CD4-positive, alpha-beta T cell treated with Interleukin-2 at 100 ng/mL for 4 hours (primary cell): ENCODE results near the gene PPP1R14D.
A peak's percentile ranks its signal among the peaks of the same experiment; 100 is the strongest.

Experiments
- DNase-seq: peaks from one replicate; pipeline ENCODE4 v3.0.0-alpha.2; 2020; ENCODE audit warnings: low spot score

The PPP1R14D gene

DNA sequence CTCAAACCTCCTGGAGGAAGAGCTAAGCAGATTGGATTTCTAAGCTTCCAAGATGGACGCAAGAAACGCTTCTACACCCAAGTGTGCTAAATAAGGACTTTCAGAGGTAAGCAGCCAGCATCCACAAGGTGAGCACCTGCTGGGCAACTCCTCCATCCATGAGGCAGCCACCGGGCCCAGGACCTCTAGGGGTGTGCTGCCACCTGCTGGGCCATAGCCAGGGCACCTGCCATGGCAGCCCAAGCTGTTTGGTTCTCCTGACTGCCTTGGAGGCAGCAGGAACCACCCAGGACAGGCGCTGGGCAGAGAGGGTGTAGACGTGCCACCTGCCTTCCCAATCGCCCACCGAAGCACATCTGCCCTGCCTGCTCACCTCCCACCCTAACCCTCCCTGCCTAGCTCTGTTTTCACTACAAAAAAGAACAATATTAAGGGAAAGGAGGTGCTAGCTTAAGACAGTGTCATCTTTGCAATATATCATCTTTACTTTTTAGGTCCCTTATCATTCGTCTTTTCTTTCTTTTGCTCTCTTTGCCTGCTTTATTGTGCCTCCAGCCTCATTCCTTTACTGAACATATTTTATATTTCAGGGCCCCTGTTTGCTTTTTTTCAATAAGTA is 45.8 kb downstream of the PPP1R14D start:
- DNase-seq: peak; percentile 81

DNA sequence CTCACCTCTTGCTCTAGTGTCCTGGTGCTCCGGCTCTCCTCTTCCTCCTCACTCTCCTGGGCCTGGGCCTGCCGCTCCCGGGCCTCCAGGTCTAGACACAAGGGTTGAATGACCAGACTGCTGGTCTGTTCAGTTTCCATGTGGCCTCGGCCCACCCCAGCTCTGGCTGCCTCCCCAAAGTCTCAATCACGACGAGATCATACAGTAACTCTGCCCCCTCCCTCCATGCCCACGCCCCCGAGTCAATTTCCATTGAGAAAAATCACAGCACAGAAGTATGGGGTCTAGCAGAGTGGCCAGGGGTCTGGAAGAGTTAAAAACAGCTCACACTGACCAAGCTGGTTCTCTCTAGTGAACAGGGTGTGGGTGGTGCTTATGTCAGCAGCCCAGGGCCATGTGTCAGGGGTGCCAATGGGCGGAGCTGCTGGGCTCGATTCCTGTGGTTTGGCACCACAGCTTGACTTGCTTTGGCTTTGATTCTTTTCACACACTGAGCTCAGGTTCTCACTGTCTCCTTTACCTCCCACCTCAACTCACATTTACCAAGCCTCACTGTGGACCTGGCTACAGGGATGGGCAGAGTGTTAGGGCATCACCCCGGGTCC is 51.9 kb downstream of the PPP1R14D start:
- DNase-seq: peak; percentile 66

DNA sequence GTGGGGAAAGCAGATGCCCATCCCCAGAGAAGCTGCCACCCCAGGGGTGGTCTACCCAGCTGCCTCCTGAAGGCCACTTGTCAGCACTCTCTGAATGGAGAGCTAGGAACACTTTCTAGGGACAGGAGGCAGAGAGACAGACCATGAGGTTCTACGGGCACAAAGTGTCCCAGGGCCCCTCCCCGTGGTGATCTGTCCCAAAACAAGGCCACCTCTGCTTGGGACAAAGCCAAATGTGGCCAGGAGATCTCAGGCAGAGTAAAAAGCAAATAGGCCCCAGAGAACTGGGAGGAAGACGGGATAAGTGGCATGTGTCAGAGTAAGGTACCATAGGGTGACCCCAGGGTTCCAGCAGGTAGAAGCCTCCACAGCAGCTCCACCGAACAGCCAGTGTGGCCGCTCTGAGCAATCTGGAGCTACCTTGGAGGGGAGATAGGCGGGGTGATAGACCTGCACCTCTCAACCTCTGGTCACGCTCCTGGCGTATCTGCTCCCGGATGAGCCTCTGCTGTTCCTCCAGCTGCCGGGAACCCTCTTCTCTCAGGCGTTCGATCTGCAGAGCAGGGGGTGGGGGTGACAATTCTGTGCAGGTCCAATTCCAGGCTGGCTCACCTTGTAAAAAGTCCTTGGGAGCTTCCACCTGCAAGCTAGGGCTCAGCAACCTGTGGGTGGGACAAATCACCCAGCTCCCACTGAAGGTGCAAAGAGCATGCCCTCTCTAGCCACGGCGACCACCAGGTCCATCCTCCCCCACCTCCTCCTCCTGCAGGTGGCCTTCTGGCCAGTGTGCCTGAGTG is 52.6 kb downstream of the PPP1R14D start:
- no peak for DNase-seq

DNA sequence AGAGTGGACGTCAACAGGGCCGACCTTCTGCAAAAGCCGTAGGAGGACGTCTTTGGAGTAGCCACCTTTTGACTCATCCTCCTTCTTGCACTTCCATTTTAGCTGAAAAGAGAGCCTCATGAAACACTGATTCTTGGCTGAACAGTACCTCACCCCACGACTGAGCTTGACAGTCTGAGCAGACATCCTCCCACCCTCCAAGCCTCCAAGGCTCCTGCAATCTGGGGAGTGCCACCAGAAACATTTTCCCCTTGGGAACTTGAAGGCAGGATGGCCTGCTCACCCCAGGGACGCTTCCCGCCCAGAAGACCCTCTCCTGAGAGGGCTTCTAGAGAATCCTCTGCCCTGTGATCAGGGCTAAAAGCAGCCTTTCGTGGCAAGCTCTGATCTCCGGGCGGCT is 53.5 kb downstream of the PPP1R14D start:
- no peak for DNase-seq

DNA sequence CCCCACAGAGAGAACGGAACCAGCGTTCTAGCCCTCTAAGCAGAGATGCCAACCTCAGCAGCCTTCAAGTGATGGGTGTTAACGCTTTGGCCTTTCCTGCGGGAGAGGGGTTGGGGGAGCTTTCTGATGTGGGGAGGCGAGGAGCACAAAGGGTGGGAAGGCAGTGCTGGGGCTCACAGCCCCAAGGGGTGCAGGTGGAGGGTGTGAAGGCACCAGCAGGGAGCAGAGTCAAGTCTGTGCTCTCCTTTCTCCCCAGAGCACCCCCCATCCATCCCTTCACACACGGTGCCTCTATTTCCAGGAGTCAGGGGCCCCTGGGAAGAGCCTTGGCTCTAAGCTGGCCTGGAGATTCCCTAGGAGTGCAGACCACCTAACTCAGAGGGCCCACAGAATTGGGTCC is 54.6 kb downstream of the PPP1R14D start:
- no peak for DNase-seq

DNA sequence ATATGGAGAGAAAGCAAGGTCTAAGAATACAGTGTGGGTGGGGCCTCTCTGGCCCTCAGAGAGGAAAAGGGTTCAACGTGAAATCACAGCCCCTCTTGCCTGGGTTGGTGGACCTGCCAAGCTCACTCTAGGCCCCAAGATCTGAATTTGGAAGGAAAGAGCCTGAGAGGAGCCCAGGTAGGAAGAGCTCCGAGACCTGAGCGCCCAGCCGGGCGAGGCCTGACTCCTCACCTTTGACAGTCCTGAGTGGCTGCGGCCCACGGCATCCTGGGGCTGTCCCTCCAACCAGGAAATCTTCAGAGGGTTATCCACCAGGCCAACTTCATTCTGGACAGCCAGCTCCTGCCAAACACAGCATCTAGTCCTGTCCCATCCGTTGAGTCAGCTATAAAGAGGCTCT is 55.0 kb downstream of the PPP1R14D start:
- DNase-seq: no peak

DNA sequence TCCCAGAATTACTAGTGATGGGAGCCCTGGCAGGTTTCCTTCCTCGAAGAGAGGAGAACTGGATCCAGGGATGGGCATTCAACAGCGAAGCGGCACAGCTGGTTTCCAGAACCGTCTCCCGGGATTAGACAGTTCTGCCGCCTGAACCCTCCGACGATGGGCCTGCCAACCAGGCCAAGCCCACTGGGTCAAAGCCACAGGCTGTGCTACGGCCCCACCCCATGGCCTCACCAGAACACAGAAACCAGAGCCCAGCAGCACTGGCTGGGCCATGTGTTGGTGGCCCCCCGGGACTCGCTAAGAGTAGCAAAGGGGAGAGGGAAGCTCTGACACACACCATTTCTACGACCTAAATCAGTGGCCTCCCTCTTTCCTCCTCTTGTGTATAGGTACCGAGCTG is 56.5 kb downstream of the PPP1R14D start:
- DNase-seq: no peak

DNA sequence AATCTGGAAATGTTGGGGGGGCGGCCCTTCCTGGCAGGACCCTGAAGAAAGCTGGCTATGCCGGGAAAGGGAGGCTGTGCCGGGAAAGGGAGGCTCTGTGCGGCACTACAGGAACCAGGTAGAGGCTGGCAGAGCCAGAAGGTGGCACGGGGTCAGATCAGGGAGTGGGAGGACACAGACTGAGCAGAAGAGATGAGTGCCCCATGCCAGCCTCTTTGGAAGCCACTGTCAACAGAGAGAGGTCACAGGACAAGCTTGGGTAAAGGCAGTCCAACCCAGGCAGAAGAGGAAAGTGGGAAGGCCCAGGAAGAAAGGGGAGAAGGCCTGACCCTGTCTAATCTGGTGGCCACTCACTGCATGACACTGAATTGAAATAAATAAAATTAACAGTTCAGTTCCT is 57.3 kb downstream of the PPP1R14D start:
- no peak for DNase-seq

DNA sequence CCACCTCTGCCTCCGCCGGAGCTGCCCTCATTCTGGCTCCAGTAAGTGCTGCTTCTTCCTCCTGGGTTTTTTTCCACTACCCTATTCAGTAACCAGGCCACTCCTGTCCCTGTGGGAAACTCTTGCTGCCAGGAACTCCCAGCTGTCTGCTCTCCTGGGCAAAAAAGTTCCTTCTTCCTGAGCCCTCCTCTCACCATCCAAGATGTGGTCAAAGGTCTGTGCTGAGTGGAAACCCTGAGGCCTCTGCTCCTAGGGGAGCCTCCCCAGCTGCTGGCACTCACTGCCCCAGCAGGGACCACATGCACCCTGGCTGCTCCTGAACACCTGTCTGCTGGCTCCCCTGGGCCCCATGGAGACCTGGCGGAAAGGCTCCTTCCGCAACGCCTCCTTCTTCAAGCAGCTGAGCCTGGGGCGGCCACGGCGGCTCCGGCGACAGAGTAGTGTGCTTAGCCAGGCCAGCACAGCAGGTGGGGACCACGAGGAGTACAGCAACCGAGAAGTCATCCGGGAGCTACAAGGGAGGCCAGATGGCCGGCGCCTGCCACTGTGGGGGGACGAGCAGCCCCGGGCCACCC is 58.3 kb downstream of the PPP1R14D start:
- DNase-seq: no peak

DNA sequence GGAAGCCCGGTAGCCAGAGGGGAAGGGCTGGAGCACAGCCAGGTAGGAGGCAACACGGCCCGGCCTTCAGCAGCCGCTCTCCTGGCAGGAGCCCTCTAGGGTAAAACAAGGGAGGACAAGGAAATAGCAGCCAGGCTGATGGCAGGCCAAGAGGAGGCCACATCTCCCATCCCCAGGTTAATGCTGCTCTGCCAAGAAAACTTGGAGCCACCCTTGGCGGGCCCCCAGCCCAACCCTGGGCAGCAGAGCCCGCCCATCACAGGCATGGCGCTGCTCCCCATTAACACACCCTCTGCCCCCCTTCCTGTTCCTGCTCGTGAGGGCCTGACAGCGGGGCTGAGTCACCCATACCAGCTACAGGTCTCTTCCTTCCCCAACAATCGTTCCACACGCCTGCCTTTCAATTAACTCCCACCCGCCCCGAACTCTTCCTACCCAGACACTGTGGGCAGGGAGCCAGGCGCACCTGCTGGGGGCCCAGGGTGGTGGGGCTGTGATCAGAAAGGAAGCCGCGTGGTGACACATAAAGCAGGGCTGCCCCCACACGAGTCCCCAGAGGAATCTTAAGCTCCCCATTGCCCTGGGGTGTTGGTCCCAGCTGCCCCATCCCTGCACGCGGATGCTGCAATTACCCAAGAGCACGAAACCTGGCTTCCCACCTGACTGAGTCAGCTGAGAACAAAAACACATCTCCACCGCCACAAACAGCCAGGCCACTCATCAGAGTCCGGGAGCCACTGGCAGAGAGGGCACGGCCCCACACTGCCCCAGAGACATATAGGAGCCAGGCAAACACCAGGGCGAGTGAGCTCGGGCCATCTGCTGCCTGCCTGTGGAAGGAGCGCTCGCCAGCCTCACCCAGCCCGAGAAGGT is 59.0 kb downstream of the PPP1R14D start, which contains the start of gene C15orf62:
Gene C15orf62, plus strand, starts transcription at position 707 of the 873 bp plus-strand sequence. CDS start 516 bp downstream, outside the sequence.
- peak; percentile 56 for DNase-seq

DNA sequence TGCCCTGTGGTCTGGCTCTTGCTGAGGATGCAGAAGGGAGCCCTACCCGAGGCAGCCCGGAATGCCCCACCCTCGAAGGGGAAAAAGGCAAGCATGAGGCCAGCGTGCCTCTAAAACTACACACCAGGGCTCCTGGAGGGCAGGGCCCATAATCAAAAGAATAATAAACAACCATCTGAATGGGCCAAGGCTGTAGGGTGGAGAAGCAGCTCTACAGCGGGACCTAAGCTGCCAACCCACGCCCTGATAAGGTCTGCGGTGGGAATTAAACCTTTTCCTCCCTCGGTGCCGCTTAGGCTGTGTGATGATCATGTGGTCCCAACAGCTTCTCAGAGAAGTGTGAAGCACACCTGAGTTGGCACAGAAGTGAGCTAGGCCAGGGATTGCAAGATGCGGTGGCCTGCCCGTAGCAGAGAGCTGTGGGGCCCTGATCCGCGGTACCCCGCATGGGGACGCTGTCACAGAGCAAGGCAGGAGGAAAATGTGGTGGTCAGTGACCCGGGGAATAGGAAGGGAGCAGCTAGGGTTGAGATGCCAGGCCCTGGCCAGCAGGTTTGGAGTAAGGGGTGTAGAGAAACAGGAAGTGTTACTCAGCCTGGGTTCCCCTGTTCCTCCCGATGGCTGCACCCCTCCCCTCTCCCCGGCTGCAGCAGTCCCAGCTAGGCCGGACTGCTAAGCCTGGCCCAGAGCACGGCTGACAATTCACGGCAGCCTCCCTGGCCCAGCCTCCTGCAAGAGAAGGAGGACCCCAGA is 59.8 kb downstream of the PPP1R14D start:
- DNase-seq: no peak

DNA sequence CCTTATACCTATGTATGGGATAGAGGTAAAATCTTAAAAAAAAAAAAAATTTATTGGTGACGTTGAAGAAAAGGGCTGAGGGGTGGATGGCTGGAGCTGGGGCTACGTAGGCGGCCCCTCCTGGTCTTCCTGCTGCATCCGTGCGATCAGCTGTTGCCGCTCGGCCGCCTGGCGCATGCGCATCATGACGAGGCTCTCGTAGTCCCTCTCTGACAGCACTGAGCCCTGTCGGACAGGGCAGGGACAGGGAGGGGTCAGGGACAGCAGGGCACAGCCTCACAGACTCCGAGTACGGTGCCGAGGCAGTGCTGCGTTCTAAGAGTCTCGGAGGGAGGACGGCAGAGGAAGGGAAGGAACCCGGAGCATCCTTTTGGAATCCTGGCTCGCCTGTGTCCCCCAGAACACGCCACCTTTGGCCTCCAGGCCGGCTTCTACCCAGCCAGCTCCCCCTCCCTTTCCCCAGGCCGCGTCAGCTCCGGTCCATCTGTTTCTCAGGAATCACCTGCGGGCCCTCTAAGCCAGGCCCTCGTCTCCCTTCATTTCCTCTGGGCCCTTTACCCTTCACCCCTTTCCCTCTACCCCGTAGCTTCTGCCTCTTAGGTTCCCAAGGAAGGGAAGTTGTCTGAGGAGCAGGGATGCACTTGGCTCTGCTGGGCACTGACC is 60.5 kb downstream of the PPP1R14D start:
- DNase-seq: no peak

DNA sequence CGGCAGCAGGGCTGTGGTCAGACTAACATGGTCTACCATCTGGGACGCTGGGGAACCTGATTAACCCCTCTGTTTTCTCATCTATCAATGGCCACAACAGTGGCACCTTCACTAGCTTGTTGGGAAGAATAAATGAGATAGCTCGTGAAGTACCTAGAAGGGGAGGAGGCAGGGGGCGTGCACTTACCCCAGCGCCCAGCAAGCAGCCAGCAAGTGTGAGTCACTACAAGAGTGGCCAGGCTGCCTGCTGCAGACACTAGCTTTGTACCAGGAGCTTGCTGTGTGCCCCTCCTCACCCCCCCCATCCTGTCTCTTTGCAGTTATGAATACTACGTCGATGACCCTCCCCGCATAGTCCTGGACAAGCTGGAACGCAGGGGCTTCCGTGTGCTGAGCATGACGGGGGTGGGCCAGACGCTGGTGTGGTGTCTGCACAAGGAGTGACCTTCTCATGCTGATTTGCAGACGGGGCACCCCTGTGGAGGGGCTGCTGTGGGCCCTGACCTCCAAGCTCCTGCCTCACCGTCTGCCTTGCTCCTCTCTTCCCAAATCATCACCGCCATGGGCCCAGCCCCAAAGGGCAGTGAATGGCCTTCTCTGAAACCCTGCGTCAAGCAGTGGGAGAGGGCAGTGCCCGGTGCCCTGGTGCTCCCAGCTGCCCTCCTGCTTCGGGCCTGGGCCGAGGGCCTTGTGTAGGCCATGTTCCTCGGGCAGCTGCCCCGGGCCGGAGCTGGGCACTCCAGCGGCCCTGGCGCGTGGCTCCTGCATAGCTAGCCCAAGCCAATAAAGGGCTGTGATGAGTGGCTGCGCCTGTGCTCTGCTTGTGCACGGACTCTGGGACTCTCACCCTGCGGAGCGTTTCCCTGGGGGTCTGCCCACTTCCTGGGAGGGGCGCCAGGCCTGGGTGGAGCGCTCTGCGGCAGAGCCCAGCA is 61.3 kb downstream of the PPP1R14D start:
- DNase-seq: no peak

DNA sequence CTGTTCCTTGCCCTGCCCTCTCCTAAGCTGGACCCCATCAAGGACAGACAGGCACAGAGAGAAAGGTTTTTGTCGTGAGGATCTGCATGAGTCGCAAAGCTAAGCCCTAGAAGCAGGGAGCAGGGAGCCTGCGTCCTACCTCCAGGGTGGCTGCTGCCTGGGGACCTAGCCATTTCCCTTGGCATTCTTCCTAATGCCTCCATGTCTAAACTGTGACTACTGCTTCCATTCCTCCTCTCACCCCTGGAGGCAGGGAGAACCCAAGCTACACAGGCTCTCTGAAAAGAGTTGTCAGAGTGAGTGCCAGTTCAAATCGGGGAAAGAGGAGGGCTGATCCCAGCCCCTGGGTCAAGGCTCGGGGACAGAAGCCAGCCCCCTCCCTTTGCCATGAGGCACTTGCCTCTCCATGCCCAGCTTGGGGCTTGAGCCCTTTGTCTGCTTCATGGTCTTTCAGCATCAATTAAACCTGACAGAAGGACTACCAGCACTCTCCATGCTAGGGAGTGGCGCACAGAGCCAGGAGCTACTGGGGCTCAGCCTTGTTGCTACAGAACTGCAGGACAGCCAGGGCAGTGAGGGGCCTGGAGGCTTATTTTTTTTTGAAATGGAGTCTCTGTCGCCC is 62.2 kb downstream of the PPP1R14D start:
- no peak for DNase-seq
